Upper lobe of right lung (tissue), 1 donor: ENCODE data around the gene ATP13A1. TPM values are rescaled to one million over a fixed set of nuclear protein-coding genes. Genes with fewer than 3 reads are reported as not detected.
"Not testable (repeated sequence)": the region's sequence is repeated elsewhere in the genome, so short reads cannot be mapped to it uniquely, and the experiment has no call there.

Experiments used
- ATAC-seq: fragments of 200-7000 bp; cut with Tn5 transposase; one replicate; pipeline ENCODE4 v1.9.1; 2020; ENCODE audit warnings: mild to moderate bottlenecking, moderate library complexity
- DNase-seq: peaks from one replicate; pipeline ENCODE4 v3.0.0-alpha.2; 2020
- H3K27ac ChIP-seq: fragments of 200-600 bp; one replicate; pipeline ENCODE4 v1.8.0; 2022
- H3K27me3 ChIP-seq: fragments of 200-600 bp; one replicate; pipeline ENCODE4 v1.8.0; 2022; ENCODE audit warnings: mild to moderate bottlenecking
- H3K36me3 ChIP-seq: fragments of 200-600 bp; one replicate; pipeline ENCODE4 v1.8.0; 2022
- H3K4me1 ChIP-seq: fragments of 200-600 bp; one replicate; pipeline ENCODE4 v1.8.0; 2022
- H3K4me3 ChIP-seq: fragments of 200-600 bp; one replicate; pipeline ENCODE4 v1.8.0; 2022; ENCODE audit warnings: mild to moderate bottlenecking
- H3K9me3 ChIP-seq: fragments of 200-600 bp; one replicate; pipeline ENCODE4 v1.8.0; 2022
- intact Hi-C: fragments of 100-400 bp; cut with DNase I; formaldehyde crosslinking; loops from one replicate; pipeline ENCODE4 v1.11.0; 2022
- total RNA-seq: library from RNA; stranded (reverse); fragmentation: NEBNext Ultra II Directional; extraction: Animal tissue kit (Norgen Biotek cat#: 25700); gene quantifications from one replicate; pipeline ENCODE4 v1.2.1, GENCODE V29; 2021
- TF ChIP-seq, protein P1 (sequence below): fragments of 200-600 bp; IDR thresholded peaks from one replicate; pipeline ENCODE4 v1.8.0; 2022; ENCODE audit warnings: antibody characterized with exemption
- donor health status: DM: no; HTN: yes; CAD: no; lungs with severe emphysema.

The ATP13A1 gene
- total RNA-seq, 1 donor from 2014 or later = 55.5 TPM

DNA sequence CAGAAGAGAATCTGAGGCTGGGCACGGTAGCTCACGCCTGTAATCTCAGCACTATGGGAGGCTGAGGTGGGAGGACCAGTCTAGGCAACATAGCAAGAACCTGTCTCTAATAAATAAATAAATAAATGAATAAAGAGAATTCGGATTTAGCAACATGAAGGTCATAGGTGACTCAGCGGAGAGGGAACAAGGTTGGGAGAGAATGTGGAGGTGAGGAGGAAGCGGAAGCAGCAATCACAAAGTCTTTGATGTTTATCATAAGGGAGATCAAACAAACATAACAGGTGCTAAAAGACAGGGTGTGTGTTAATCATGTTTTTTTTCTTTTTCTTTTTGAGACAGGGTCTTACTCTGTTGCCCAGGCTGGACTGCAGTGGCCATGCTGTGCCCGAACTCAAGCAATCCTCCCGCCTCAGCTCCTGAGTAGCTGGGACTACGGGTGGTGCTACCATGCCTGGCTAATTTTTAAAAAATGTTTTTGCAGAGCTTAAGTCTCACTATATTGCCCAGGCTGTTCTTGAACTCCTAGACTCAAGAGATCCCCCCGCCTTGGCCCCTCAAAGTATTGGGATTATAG is 61.3 kb downstream of the ATP13A1 start:
- Histone ChIP-seq H3K36me3 (no peaks in the 10 kb centered on the region), H3K4me3 (no peak overlapping the region), H3K27ac (no peak overlapping the region), H3K27me3 (no peaks in the 10 kb centered on the region), H3K9me3 (no peaks in the 10 kb centered on the region), H3K4me1 (no peaks in the 10 kb centered on the region)
- DNase-seq = no peak
- ATAC-seq = no peak
- intact Hi-C loops = no loop called here
- TF ChIP-seq, protein P1, sequence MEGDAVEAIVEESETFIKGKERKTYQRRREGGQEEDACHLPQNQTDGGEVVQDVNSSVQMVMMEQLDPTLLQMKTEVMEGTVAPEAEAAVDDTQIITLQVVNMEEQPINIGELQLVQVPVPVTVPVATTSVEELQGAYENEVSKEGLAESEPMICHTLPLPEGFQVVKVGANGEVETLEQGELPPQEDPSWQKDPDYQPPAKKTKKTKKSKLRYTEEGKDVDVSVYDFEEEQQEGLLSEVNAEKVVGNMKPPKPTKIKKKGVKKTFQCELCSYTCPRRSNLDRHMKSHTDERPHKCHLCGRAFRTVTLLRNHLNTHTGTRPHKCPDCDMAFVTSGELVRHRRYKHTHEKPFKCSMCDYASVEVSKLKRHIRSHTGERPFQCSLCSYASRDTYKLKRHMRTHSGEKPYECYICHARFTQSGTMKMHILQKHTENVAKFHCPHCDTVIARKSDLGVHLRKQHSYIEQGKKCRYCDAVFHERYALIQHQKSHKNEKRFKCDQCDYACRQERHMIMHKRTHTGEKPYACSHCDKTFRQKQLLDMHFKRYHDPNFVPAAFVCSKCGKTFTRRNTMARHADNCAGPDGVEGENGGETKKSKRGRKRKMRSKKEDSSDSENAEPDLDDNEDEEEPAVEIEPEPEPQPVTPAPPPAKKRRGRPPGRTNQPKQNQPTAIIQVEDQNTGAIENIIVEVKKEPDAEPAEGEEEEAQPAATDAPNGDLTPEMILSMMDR = no peak

DNA sequence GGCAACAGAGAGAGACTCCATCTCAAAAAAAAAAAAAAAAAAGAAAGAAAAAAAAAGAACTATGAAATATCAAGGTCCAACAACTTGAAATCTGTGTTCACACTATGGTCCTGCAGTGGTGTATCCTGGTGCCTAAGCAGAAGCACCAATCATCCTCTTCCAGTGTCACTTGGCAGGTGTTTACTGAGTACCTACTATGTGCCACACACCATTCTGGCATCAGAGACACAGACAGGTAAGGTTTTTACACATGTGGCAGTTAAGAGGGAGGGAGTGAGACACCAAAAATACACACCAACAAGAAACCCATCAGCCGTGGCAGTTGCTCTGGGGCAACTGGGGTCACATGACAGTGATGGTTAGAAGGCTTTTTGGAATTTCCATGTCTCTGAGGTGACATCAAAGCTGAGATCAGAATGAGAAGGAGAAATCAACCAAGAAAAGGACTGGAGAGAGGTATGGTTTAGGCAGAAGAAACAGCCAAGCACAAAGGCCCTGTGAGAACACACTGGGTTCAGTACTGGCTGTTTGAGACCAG is 62.6 kb downstream of the ATP13A1 start:
- no peak overlapping the region for H3K27ac ChIP-seq
- H3K27me3 ChIP-seq = no peaks in the 10 kb centered on the region
- ATAC-seq = no peak
- no peaks in the 10 kb centered on the region for H3K9me3 ChIP-seq
- no peak overlapping the region for H3K4me3 ChIP-seq
- TF ChIP-seq, protein P1 = no peak
- intact Hi-C loops = no loop called here
- no peaks in the 10 kb centered on the region for H3K36me3 ChIP-seq
- no peak for DNase-seq
- peaks cover 3% of the 10 kb centered on the region for H3K4me1 ChIP-seq

DNA sequence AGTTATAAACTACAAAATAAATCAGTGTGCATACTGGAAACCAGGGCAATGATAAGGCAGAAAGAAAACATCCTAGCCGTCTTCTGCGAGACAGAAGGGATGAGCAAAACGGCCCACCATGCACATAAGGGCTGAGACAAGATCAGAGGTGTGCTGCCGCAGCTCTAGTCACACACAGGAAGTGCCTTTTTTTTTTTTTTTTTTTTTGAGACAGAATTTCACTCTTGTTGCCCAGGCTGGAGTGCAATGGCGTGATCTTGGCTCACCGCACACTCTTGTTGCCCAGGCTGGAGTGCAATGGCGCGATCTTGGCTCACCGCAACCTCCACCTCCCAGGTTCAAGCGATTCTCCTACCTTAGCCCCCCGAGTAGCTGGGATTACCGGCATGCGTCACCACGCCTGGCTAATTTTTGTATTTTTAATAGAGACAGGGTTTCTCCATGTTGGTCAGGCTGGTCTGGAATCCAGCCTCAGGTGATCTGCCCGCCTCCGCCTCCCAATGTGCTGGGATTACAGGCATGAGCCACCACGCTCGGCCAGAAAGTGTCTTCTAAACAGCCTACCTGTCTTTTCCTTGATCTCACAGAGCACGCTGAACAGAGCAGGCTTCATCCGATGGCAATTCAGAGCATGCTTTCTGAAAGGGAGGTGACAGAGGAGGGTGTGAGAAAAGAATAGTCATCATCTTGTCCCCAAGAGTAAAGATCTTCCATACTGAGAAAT is 64.6 kb downstream of the ATP13A1 start:
- Histone ChIP-seq H3K4me1 (peaks cover 20% of the 10 kb centered on the region), H3K27ac (peak overlapping the region; percentile 65)
- DNase-seq, intact Hi-C loops, H3K4me3 ChIP-seq, H3K36me3 ChIP-seq, H3K9me3 ChIP-seq, H3K27me3 ChIP-seq, ATAC-seq: not testable (repeated sequence)

DNA sequence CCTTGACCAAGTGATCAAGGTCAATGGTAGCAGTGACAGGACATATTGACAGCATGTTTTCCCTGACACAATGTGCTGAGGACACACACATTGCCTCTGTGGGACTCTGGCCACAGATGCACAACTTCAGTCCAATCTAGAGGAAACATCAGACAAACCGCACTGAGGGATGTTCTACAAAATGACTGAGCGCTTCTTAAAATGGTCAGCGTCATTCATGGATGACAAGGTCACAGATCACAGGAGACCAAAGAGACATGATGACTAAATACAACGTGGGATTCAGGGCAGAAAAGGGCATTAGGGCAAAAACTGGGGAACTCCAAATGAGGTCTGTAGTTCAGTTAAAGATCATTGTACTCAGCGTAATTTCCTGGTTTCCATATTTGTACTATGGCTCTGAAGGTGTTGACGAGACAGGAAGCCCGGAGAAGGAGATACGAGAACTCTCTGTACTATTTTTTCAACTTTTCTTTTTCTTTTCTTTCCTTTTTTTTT is 65.6 kb downstream of the ATP13A1 start:
- H3K27me3 ChIP-seq = no peaks in the 10 kb centered on the region
- ATAC-seq (no peak), DNase-seq (no peak)
- peak overlapping the region; percentile 14 for H3K27ac ChIP-seq
- H3K4me1 ChIP-seq = peaks cover 20% of the 10 kb centered on the region
- no peaks in the 10 kb centered on the region for H3K9me3 ChIP-seq
- H3K4me3 ChIP-seq = no peak overlapping the region
- TF ChIP-seq, protein P1 = no peak
- intact Hi-C loops = no loop called here
- H3K36me3 ChIP-seq = no peaks in the 10 kb centered on the region

Other genes with a start within 250 kb of the ATP13A1 start
- gene TSSK6, start 148.1 kb downstream of the ATP13A1 start, total RNA-seq = 1.8 TPM
- gene NDUFA13, start 147.5 kb downstream of the ATP13A1 start, total RNA-seq = 207 TPM
- 6.4 TPM for gene YJEFN3, start 134.8 kb downstream of the ATP13A1 start, total RNA-seq
- 0.41 TPM for gene CILP2, start 125.4 kb downstream of the ATP13A1 start, total RNA-seq
- gene PBX4, start 45.0 kb downstream of the ATP13A1 start, total RNA-seq = 3.4 TPM
- 23.5 TPM for gene LPAR2, start 35.5 kb downstream of the ATP13A1 start, total RNA-seq
- 37.3 TPM for gene GMIP, start 20.0 kb downstream of the ATP13A1 start, total RNA-seq
- 11.1 TPM for gene ZNF101, start 5.2 kb upstream of the ATP13A1 start, total RNA-seq
- gene ZNF14, start 69.4 kb upstream of the ATP13A1 start, total RNA-seq = 6.4 TPM
- 22.1 TPM for gene ZNF506, start 158.1 kb upstream of the ATP13A1 start, total RNA-seq
- 8.1 TPM for gene ZNF253, start 202.2 kb upstream of the ATP13A1 start, total RNA-seq
- 1.9 TPM for gene ZNF93, start 237.3 kb upstream of the ATP13A1 start, total RNA-seq